IPS DF 4.7 (cell line): ENCODE data around the gene KLHL17.
"Not testable (repeated sequence)": the region's sequence is repeated elsewhere in the genome, so short reads cannot be mapped to it uniquely, and the experiment has no call there.

Experiments
- DNase-seq: peaks from one replicate; pipeline ENCODE4 v3.0.0-alpha.2; 2013; ENCODE audit warnings: low spot score; ENCODE audit errors: extremely low read depth

KLHL17 gene

GRCh38 chr1:966704-967300, 6.4 kb downstream of the KLHL17 start:
- no peak for DNase-seq

GRCh38 chr1:967466-968343, 7.3 kb downstream of the KLHL17 start:
- DNase-seq: no peak

GRCh38 chr1:969260-969855, 9.0 kb downstream of the KLHL17 start:
- DNase-seq: no peak

- no peak for DNase-seq
These were observed 10.0 kb downstream of the KLHL17 start for GRCh38 chr1:970242-970972.

GRCh38 chr1:970973-971730, 10.8 kb downstream of the KLHL17 start:
- DNase-seq: no peak

- no peak for DNase-seq
These were observed 11.5 kb downstream of the KLHL17 start for GRCh38 chr1:971751-972506.

- DNase-seq: no peak
These were observed 12.5 kb downstream of the KLHL17 start for GRCh38 chr1:972726-973458.

- no peak for DNase-seq
These were observed 13.3 kb downstream of the KLHL17 start for GRCh38 chr1:973459-974292.

GRCh38 chr1:974293-974640, 13.9 kb downstream of the KLHL17 start:
- DNase-seq: no peak

GRCh38 chr1:974687-975328, 14.4 kb downstream of the KLHL17 start:
- no peak for DNase-seq

- no peak for DNase-seq
These were observed 15.0 kb downstream of the KLHL17 start for GRCh38 chr1:975365-975764.

GRCh38 chr1:975896-976683, 15.7 kb downstream of the KLHL17 start:
- DNase-seq: no peak

GRCh38 chr1:976791-977190, 16.4 kb downstream of the KLHL17 start:
- DNase-seq: not testable (repeated sequence)

- no peak for DNase-seq
These were observed 17.9 kb downstream of the KLHL17 start for GRCh38 chr1:978069-978834.

GRCh38 chr1:978835-979743, 18.7 kb downstream of the KLHL17 start:
- no peak for DNase-seq

- DNase-seq: no peak
These were observed 19.3 kb downstream of the KLHL17 start for GRCh38 chr1:979744-980072.
